ENCODE results near the gene ACOT7.

The ACOT7 gene

GRCh38 chr1:6245869-6246496 is 147.6 kb downstream of the ACOT7 start:
- peak; percentile 72 for DNase-seq

- peak; percentile 84 for DNase-seq
These were observed 148.3 kb downstream of the ACOT7 start for GRCh38 chr1:6245086-6245868.

- DNase-seq = no peak
These were observed 149.0 kb downstream of the ACOT7 start for GRCh38 chr1:6244401-6245049.

- DNase-seq = no peak
These were observed 149.6 kb downstream of the ACOT7 start, which contains the start of gene HES3 for GRCh38 chr1:6243993-6244392. TSS of gene HES3 (plus strand) at chr1:6244179. CDS start at chr1:6244366, 187 bp downstream.

- DNase-seq = no peak
These were observed 150.3 kb downstream of the ACOT7 start for GRCh38 chr1:6243053-6243834.

- no peak for DNase-seq
These were observed 151.5 kb downstream of the ACOT7 start for GRCh38 chr1:6241887-6242740.

GRCh38 chr1:6241107-6241886 is 152.3 kb downstream of the ACOT7 start:
- no peak for DNase-seq

- DNase-seq = no peak
These were observed 153.4 kb downstream of the ACOT7 start for GRCh38 chr1:6239950-6240768.

GRCh38 chr1:6239213-6239752 is 154.3 kb downstream of the ACOT7 start:
- no peak for DNase-seq

- no peak for DNase-seq
These were observed 156.5 kb downstream of the ACOT7 start for GRCh38 chr1:6237093-6237492.

- peak; percentile 48 for DNase-seq
These were observed 158.3 kb downstream of the ACOT7 start for GRCh38 chr1:6235296-6235677.

- DNase-seq = no peak
These were observed 158.9 kb downstream of the ACOT7 start for GRCh38 chr1:6234502-6235295.

- no peak for DNase-seq
These were observed 160.2 kb downstream of the ACOT7 start for GRCh38 chr1:6233376-6233775.

GRCh38 chr1:6225651-6226050 is 167.9 kb downstream of the ACOT7 start:
- no peak for DNase-seq

- no peak for DNase-seq
These were observed 168.8 kb downstream of the ACOT7 start for GRCh38 chr1:6224718-6225117.

GRCh38 chr1:6223617-6224016 is 169.9 kb downstream of the ACOT7 start:
- DNase-seq = no peak

GRCh38 chr1:6222636-6223035 is 170.9 kb downstream of the ACOT7 start:
- no peak for DNase-seq

- DNase-seq = no peak
These were observed 172.3 kb downstream of the ACOT7 start for GRCh38 chr1:6221210-6221784.

GRCh38 chr1:6220236-6220635 is 173.3 kb downstream of the ACOT7 start:
- DNase-seq = no peak

All from stimulated activated CD4-positive, alpha-beta T cell treated with anti-CD3 and anti-CD28 coated beads, Interleukin-15, amount 100 ng/mL, for 24 hours (primary cell).